Fibroblast of skin of left quadriceps (primary cell): ENCODE measurements around the gene MAPT.

Experiments
- DNase-seq, 2 experiments: peaks; one replicate each; pipeline ENCODE4 v3.0.0-alpha.2; 2013; ENCODE audit warnings: low read depth in 2 of 2

The MAPT gene

DNA sequence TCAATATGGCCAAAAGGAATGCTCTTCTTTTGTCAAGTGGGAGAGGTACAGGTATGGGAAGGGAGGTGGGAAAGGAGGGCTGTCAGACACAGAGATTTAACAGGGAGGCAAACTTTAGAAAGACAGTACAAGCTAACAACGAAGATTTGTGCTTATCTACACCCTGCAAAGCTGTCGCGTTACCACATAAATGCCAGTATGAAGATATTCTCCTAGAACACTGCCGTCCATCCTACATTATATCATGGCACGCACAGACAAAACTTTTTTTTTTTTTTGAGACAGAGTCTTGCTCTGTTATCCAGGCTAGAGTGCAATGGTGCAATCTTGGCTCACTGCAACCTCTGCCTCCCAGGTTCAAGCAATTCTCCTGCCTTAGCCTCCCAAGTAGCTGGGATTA, 155.3 kb downstream of the MAPT start:
- no peak for DNase-seq

- no peak for DNase-seq
These were observed 159.7 kb downstream of the MAPT start for GRCh38 chr17:46053911-46054534.

- DNase-seq, result peak; percentile 20 to 36
These were observed 162.5 kb downstream of the MAPT start for GRCh38 chr17:46056800-46057304.

GRCh38 chr17:46057366-46057765, 163.0 kb downstream of the MAPT start:
- DNase-seq, result no peak

- DNase-seq, result no peak
These were observed 165.1 kb downstream of the MAPT start for GRCh38 chr17:46059486-46059885.

- DNase-seq, result no peak
These were observed 166.1 kb downstream of the MAPT start for GRCh38 chr17:46060461-46060860.

GRCh38 chr17:46061435-46061834, 167.1 kb downstream of the MAPT start:
- no peak for DNase-seq

DNA sequence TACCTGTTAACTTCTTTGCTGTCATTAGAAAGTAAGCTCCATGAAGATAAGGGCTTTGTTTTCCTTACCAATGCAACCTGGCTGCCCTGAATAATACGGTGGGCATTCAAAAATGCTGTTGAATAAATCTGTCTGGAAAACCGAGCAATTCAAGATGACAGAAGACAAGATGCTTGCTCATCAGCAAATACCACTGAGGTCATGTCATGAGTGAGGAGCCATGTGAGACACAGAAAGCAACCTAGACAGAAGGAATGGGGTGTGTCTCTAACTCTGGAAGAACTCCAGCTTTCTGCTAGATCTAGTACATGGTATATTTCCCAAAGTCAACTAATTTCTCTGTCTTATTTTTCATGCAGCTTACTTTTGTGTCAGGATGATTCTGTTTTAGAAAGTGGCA, 168.9 kb downstream of the MAPT start:
- peak; percentile 61 for DNase-seq

- DNase-seq, result no peak
These were observed 170.1 kb downstream of the MAPT start for GRCh38 chr17:46064460-46064859.

- no peak for DNase-seq
These were observed 177.4 kb downstream of the MAPT start for GRCh38 chr17:46071796-46072195.

DNA sequence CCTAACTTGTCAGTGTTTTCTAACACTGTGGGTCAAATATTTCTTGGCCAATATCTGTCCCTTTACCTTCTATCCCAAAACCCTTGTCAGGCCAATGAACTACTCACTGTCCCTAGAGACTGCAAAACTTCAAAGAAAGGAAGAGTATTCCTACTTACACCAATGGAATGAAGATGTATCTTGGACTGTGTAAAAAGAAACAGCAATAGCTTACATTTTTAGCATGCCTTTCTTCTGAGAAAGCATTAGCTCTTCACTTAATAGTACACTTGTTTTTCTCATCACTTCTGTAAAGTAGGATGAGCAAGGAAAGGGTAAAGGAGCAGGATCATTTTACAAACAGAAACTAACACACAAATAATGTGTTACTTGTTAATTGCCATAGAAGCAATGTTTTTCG, 178.6 kb downstream of the MAPT start:
- DNase-seq, result peak; percentile 48

GRCh38 chr17:46074540-46074939, 180.2 kb downstream of the MAPT start:
- DNase-seq, result no peak
